ENCODE data around the gene PPP1R12B.

The PPP1R12B gene

GRCh38 chr1:202348509-202349205, at the start of gene PPP1R12B:
PPP1R12B (plus strand) TSS chr1:202348699; CDS start chr1:202348852, 153 bp downstream.
- peak; percentile 79 to 88 (median 80) for DNase-seq (ENCODE audit: low read depth in 2 of 3, low spot score in 2 of 3)

DNA sequence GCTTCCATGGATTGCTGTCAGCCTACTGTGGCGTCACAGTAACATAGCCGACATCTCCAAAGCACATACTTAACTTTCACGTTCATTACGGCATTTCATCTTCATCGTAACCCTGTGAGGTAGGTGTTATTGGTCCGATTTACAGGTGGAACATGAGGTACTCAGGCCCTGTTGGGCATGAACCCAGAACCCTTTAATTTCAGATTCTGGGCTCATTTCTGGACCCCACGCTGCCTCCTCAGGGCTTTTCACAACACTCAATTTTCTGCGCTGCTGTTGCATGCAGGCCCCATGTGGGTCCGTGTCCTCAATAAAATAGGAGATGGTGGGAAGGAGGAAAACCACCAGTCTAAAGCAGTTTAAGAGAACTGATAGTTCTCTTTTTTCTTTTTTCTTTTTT, 46.3 kb upstream of the PPP1R12B start:
- DNase-seq (ENCODE audit: low read depth in 2 of 3, low spot score in 2 of 3) = no peak

GRCh38 chr1:202304375-202304774, 44.1 kb upstream of the PPP1R12B start:
- DNase-seq (ENCODE audit: low read depth in 2 of 3, low spot score in 2 of 3) = no peak

GRCh38 chr1:202305168-202305567, 43.3 kb upstream of the PPP1R12B start:
- no peak for DNase-seq (ENCODE audit: low read depth in 2 of 3, low spot score in 2 of 3)

GRCh38 chr1:202306535-202307345, 41.8 kb upstream of the PPP1R12B start:
- DNase-seq (ENCODE audit: low read depth in 2 of 3, low spot score in 2 of 3) = no peak

- no peak for DNase-seq (ENCODE audit: low read depth in 2 of 3, low spot score in 2 of 3)
These were observed 38.3 kb upstream of the PPP1R12B start for GRCh38 chr1:202310071-202310725.

DNA sequence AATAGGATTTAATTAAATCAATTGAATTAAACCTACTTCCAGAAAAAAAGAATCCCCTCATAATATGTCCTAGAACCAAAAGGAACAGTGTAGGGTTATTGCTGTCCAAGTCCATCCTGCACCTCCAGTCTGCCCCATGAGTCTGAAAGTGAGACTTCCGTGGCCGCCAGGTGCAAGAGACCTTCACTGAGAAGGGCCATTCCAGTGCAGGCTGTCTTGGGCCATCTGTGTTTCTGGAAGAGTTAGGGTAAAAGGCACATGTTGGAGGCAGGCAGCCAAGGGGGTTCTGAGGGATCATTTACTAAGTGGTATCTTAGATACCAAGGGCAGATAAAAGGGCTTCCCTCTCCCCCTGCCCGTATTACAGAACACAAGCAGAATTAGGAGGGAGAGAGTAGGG, 37.8 kb upstream of the PPP1R12B start:
- no peak for DNase-seq (ENCODE audit: low read depth in 2 of 3, low spot score in 2 of 3)

DNA sequence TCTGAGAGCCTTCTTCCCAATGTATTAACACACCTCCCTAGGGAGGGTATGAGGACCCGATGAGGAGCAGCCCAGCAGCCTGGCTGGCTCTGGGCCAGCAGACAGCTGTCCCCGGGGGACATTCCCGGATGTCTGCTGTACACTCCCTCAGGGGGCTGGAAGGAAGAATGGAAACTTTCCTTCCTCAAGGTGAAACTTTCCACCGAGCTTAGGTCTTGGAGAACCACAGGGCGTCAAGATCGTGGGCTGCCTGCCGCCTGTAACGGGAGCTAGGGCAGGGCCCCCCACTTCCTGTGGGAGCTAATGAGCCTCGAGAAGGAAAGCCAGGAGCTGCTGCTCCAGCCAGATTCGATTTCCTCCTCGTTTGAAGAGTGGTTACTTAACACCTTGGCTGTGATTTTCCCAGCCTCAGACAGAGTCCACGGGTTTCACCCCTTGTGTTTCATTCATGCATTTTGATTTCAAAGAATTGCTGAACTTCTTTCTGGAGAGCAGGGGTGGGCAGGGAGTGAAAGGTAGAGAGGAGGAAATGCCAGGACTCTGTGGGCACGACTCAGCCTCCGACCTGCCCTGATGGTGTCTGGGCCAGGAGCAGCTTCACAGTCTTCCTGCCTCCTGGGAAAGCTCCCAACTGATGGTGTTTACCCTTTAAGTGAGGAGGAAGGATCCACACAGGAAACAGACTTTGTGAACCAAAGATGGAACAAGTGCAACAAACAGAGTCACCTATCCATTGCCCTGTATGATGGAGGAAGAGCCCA, 36.4 kb upstream of the PPP1R12B start:
- DNase-seq (ENCODE audit: low read depth in 2 of 3, low spot score in 2 of 3) = no peak

- DNase-seq (ENCODE audit: low read depth in 2 of 3, low spot score in 2 of 3) = peak; percentile 22 to 51 (median 28)
These were observed 32.8 kb upstream of the PPP1R12B start for GRCh38 chr1:202315576-202316168.

- no peak for DNase-seq (ENCODE audit: low read depth in 2 of 3, low spot score in 2 of 3)
These were observed 32.3 kb upstream of the PPP1R12B start for GRCh38 chr1:202316186-202316585.

GRCh38 chr1:202317941-202318925, 30.3 kb upstream of the PPP1R12B start:
- no peak for DNase-seq (ENCODE audit: low read depth in 2 of 3, low spot score in 2 of 3)

DNA sequence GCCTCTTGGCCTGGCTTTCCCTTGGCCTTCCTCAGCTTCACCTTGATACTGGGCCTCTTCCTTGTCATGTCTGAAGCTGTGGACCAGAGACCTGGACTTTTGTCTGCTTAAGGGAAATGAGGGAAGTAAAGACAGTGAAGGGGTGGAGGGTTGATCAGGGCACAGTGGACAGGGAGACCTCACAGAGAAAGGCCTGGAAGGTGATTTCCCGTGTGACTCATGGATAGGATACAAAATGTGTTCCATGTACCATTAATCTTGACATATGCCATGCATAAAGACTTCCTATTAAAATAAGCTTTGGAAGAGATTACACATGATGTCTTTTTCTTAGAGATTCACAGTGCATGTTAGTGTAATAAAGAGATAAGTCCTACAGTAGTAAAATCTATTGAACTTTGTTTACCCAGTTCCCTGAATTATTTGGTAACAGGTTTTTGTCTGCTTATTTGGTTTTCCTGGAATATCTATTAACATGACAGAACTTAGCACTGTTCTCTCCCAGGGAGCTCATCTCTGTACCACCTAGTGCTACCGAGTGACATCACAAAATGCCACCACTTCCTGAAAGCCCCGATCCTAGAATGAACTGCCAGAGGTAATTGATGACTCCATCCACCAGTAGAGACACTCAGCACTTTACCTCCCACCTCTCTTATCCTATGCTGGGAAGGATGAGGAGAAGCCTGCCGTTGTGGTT, 29.0 kb upstream of the PPP1R12B start:
- no peak for DNase-seq (ENCODE audit: low read depth in 2 of 3, low spot score in 2 of 3)

- no peak for DNase-seq (ENCODE audit: low read depth in 2 of 3, low spot score in 2 of 3)
These were observed 28.5 kb upstream of the PPP1R12B start for GRCh38 chr1:202320081-202320405.

DNA sequence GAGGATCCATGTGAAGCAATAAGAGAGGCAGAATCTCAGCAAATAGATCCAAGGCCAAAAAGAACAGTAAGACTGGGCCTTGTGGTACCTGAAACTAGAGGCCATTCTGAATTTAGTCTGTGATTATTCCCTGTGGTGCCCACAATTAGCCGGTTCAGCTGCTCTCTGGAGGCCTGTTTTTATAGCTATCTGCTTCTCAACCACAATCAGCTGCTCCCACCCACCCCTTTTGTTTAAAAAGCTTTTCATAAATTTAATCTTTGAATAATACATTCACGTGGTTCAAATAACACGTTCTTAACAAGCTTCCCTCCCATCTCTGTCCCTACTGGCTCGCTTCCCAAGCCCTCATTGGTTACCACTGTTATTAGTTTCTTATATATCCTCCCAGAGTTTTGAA, 24.8 kb upstream of the PPP1R12B start:
- DNase-seq (ENCODE audit: low read depth in 2 of 3, low spot score in 2 of 3) = no peak

DNA sequence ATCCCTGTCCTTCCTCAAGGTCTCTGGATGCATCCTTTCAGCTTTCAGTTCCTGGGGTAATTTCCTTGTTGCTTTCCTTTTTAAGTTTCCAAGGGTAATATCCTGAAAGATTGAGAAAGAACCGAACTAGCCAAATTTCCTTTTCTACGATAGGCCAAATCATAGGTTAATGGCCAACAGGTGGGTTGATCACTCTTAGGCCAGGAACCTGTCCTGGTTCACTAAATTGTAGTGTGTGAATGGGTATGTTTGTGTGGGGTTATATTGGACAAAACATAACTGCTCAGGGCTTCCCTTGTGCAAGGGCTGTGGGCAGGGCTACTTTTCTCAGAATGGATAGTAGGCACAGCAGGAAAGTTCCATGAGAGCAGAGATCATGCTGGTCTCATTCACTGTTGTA, 23.9 kb upstream of the PPP1R12B start:
- no peak for DNase-seq (ENCODE audit: low read depth in 2 of 3, low spot score in 2 of 3)

DNA sequence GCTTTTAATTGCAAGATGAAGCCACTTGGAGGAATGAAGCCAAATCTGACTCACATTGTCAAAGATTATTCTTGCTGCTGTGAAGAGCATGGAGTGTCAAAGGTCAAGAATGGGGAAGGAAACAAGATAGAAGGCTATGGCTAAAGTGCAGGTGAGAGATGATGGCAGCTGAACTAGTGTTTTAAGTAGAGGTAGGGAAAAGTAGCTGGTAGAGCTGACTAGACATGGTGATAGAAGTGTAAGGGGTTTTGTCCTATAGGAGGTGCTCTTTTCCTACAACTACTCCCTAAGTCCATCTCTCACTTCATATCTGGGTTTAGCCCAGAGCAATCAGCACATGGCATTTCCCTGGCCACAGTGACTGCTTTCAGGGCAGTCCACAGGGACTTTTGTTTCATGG, 18.6 kb upstream of the PPP1R12B start:
- no peak for DNase-seq (ENCODE audit: low read depth in 2 of 3, low spot score in 2 of 3)

GRCh38 chr1:202333861-202334260, 14.6 kb upstream of the PPP1R12B start:
- DNase-seq (ENCODE audit: low read depth in 2 of 3, low spot score in 2 of 3) = no peak

- no peak for DNase-seq (ENCODE audit: low read depth in 2 of 3, low spot score in 2 of 3)
These were observed 4.7 kb upstream of the PPP1R12B start for GRCh38 chr1:202343652-202344349.
